ENCODE measurements around the gene TPCN2.

TPCN2 gene

DNA sequence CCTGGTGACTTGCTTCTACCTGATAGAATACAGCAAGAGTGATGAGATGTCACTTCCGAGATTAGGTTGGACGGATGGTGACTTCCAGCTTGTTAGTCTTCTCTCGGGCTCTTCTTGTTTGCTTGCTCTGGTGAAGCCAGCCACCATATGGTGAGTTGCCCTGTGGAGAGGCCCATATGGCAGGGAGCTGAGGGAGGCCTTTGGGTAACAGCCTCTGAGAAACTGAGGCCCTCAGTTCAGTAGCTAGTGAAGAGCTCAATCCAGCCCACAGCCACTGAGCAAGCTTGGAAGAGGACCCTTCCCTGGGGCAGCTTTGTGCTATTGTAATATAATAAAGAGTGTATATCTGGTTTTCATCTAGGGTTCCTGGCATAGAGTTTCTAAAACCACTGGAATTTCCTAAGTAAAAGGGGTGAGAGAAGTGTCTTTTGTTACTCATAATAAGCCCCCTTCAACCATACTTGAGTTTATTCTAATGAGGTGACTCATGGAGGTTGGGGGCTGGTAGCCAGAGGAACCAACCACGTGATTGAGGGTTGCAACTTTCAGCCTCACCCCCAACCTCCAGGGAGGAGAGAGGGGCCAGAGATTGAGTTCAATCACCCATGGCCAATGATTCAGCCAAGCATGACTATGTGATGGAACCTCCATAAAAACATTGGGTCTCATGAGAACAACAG lies 8.0 kb upstream of the TPCN2 start:
- Histone ChIP-seq H3K4me1 (ENCODE audit: control insufficient read depth in 1 of 2, insufficient read depth in 1 of 2, low read depth in 1 of 2, low read length in 1 of 2) (peaks cover 31 to 32% of the 10 kb centered on the region in 2 experiments), H3K9me3 (no peaks in the 10 kb centered on the region), H3K36me3 (no peaks in the 10 kb centered on the region), H3K27ac (no peak overlapping the region), H3K4me3 (ENCODE audit: low read depth in 1 of 2, low read length in 1 of 2) (no peak overlapping the region), H3K27me3 (no peaks in the 10 kb centered on the region)
- TF ChIP-seq CTCF (IDR thresholded peaks at IDR 0.05), result no peak

DNA sequence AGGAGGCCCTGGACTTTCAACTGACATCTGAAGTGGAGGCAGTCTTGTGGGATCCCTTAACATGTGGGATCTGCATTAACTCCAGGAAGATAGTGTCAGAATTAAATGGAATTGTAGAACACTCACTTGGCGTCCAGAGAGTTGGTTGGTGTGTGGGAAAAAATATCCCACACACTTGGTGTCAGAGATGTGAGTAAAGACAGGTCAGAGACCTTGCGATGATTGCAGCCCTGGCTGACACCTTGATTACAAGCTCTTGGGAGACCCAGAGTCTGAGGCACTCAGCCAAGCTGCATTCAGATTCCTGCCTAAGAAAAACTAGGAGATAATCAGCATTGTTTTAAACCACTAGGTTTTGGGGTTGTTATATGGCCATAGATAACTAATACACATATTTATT lies 7.2 kb upstream of the TPCN2 start:
- Histone ChIP-seq H3K4me1 (ENCODE audit: control insufficient read depth in 1 of 2, insufficient read depth in 1 of 2, low read depth in 1 of 2, low read length in 1 of 2) (peaks cover 31 to 33% of the 10 kb centered on the region in 2 experiments), H3K9me3 (no peaks in the 10 kb centered on the region), H3K4me3 (ENCODE audit: low read depth in 1 of 2, low read length in 1 of 2) (no peak overlapping the region), H3K36me3 (no peaks in the 10 kb centered on the region), H3K27ac (no peak overlapping the region), H3K27me3 (no peaks in the 10 kb centered on the region)
- no peak for TF ChIP-seq CTCF (IDR thresholded peaks at IDR 0.05)

GRCh38 chr11:69044111-69045013 lies 4.4 kb upstream of the TPCN2 start:
- H3K27me3 ChIP-seq, result no peaks in the 10 kb centered on the region
- H3K27ac ChIP-seq, result no peak overlapping the region
- H3K36me3 ChIP-seq, result no peaks in the 10 kb centered on the region
- TF ChIP-seq CTCF (IDR thresholded peaks at IDR 0.05), result peak; percentile 26
- H3K9me3 ChIP-seq, result no peaks in the 10 kb centered on the region
- H3K4me3 ChIP-seq (ENCODE audit: low read depth in 1 of 2, low read length in 1 of 2), result no peak overlapping the region
- H3K4me1 ChIP-seq (ENCODE audit: control insufficient read depth in 1 of 2, insufficient read depth in 1 of 2, low read depth in 1 of 2, low read length in 1 of 2), result peaks cover 35 to 43% of the 10 kb centered on the region in 2 experiments

GRCh38 chr11:69048031-69048693 lies 570 bp upstream of the TPCN2 start:
- Histone ChIP-seq H3K27ac (peak overlapping the region; percentile 90), H3K9me3 (no peaks in the 10 kb centered on the region), H3K36me3 (peaks cover 4% of the 10 kb centered on the region), H3K4me3 (ENCODE audit: low read depth in 1 of 2, low read length in 1 of 2) (peak overlapping the region; percentile 82 to 97), H3K27me3 (no peaks in the 10 kb centered on the region), H3K4me1 (ENCODE audit: control insufficient read depth in 1 of 2, insufficient read depth in 1 of 2, low read depth in 1 of 2, low read length in 1 of 2) (peaks cover 49 to 54% of the 10 kb centered on the region in 2 experiments)
- no peak for TF ChIP-seq CTCF (IDR thresholded peaks at IDR 0.05)

GRCh38 chr11:69049490-69049867 lies 747 bp downstream of the TPCN2 start:
- Histone ChIP-seq H3K27ac (peak overlapping the region; percentile 90), H3K4me1 (ENCODE audit: control insufficient read depth in 1 of 2, insufficient read depth in 1 of 2, low read depth in 1 of 2, low read length in 1 of 2) (peaks cover 44 to 49% of the 10 kb centered on the region in 2 experiments)
- TF ChIP-seq CTCF (IDR thresholded peaks at IDR 0.05), result no peak

More at GRCh38 chr11:69049490-69049867, 747 bp downstream of the TPCN2 start:
- Histone ChIP-seq H3K4me3 (ENCODE audit: low read depth in 1 of 2, low read length in 1 of 2) (peak overlapping the region; percentile 82 to 97), H3K36me3 (peaks cover 17% of the 10 kb centered on the region), H3K27me3 (no peaks in the 10 kb centered on the region), H3K9me3 (no peaks in the 10 kb centered on the region)
